HCT116 (cell line): ENCODE measurements around the gene TRIM56. TPM values are rescaled to one million over a fixed set of nuclear protein-coding genes. Genes with fewer than 3 reads are reported as not detected.

Experiments used
- ATAC-seq: fragments of 200-7000 bp; cut with Tn5 transposase; 2 replicates; pipeline ENCODE4 v1.9.1; 2020; ENCODE audit warnings: mild to moderate bottlenecking, moderate library complexity
- BruUV-seq: library from RNA; stranded (reverse); fragments of 400-500 nt; replicated peaks from 2 replicates; lab custom pipeline; 2021; lab: Mats Ljungman, UMichigan
- CTCF ChIA-PET: fragments of 300-600 bp; sonication (Branson Sonifier 250); formaldehyde crosslinking; loops from one replicate; lab custom pipeline; 2021; ENCODE audit warnings: antibody characterized with exemption; lab: Charles Lee
- POLR2A ChIA-PET: fragments of 300-600, 350-600 bp; sonication (Branson Sonifier 250); formaldehyde crosslinking; loops from one replicate; lab custom pipeline; 2021; ENCODE audit warnings: antibody characterized with exemption; lab: Charles Lee
- RAD21 ChIA-PET, 2 experiments: fragments of 300-600 bp; sonication (Branson Sonifier 250); formaldehyde crosslinking; loops; one replicate each; lab custom pipeline; 2023; ENCODE audit warnings: low total read pairs in 2 of 2; ENCODE audit not compliant: uncharacterized antibody in 2 of 2, unreplicated experiment in 2 of 2, low non-redundant PET in 1 of 2; lab: Charles Lee
- DNase-seq: peaks from one replicate; pipeline ENCODE4 v3.0.0-alpha.2; 2010; ENCODE audit warnings: low read depth, low spot score
- H2AFZ ChIP-seq: fragments of 200-600 bp; shearing (Covaris generic), sonication (generic); 2 replicates; pipeline ENCODE4 v1.6.1; 2017; ENCODE audit warnings: low read depth, mixed run types, mixed read lengths, antibody characterized with exemption, low read length; ENCODE audit not compliant: poor library complexity, severe bottlenecking
- H3K27ac ChIP-seq: 2 replicates; pipeline ENCODE4 v1.5.1; 2012; ENCODE audit warnings: low read depth, low read length
- H3K27me3 ChIP-seq: fragments of 200-600 bp; sonication (generic); 2 replicates; pipeline ENCODE4 v1.6.1; 2016; ENCODE audit warnings: mixed run types, low read length, mixed read lengths; ENCODE audit not compliant: insufficient read depth
- H3K36me3 ChIP-seq, 2 experiments: fragments of 200-500 bp in 1 of 2; fragments of 200-600 bp in 1 of 2; sonication (Bioruptor generic) in 1 of 2; sonication (generic) in 1 of 2; 2 replicates each; pipeline versions ENCODE4 v1.5.1 to v1.6.1; 2014 to 2016; ENCODE audit warnings: low read length in 2 of 2, inconsistent platforms in 1 of 2, mixed read lengths in 1 of 2, mixed run types in 1 of 2; ENCODE audit not compliant: insufficient read depth in 2 of 2, control insufficient read depth in 1 of 2
- H3K4me1 ChIP-seq, 2 experiments: fragments of 200-600 bp in 1 of 2; sonication (generic) in 1 of 2; 2 replicates each; pipeline versions ENCODE4 v1.5.1 to v1.6.1; 2012 to 2017; ENCODE audit warnings: low read length in 2 of 2, inconsistent platforms in 1 of 2, mild to moderate bottlenecking in 1 of 2, mixed read lengths in 1 of 2, mixed run types in 1 of 2, moderate library complexity in 1 of 2; ENCODE audit not compliant: insufficient read depth in 2 of 2, control insufficient read depth in 1 of 2
- H3K4me2 ChIP-seq: fragments of 200-600 bp; sonication (generic); 2 replicates; pipeline ENCODE4 v1.6.1; 2017; ENCODE audit warnings: mixed run types, low read length, mixed read lengths
- H3K4me3 ChIP-seq, 2 experiments: fragments of 200-600 bp in 1 of 2; sonication (generic) in 1 of 2; replicated peaks in 1 of 2; 2 replicates each; pipeline ENCODE4 v1.5.1; 2011 to 2016; ENCODE audit warnings: low read length in 2 of 2, control low read depth in 1 of 2, low read depth in 1 of 2, mild to moderate bottlenecking in 1 of 2, mixed read lengths in 1 of 2, mixed run types in 1 of 2
- H3K79me2 ChIP-seq: fragments of 200-600 bp; sonication (generic); 2 replicates; pipeline ENCODE4 v1.6.1; 2017; ENCODE audit warnings: mild to moderate bottlenecking, mixed run types, low read length, moderate library complexity, mixed read lengths; ENCODE audit not compliant: insufficient read depth
- H3K9ac ChIP-seq: fragments of 200-600 bp; sonication (generic); 2 replicates; pipeline ENCODE4 v1.6.1; 2016; ENCODE audit warnings: low read length, mixed read lengths
- H3K9me2 ChIP-seq: fragments of 200-600 bp; sonication (generic), shearing (Covaris generic); 2 replicates; pipeline ENCODE4 v1.6.1; 2017; ENCODE audit warnings: mixed run types, mild to moderate bottlenecking, moderate library complexity; ENCODE audit not compliant: insufficient read depth
- H3K9me3 ChIP-seq, 2 experiments: fragments of 200-500 bp in 1 of 2; fragments of 200-600 bp in 1 of 2; sonication (Bioruptor generic) in 1 of 2; sonication (generic) in 1 of 2; 2 replicates each; pipeline ENCODE4 v1.6.1; 2014 to 2017; ENCODE audit warnings: low read length in 2 of 2, mixed read lengths in 2 of 2, inconsistent platforms in 1 of 2, low read depth in 1 of 2, mild to moderate bottlenecking in 1 of 2, mixed run types in 1 of 2, moderate library complexity in 1 of 2; ENCODE audit not compliant: control insufficient read depth in 1 of 2, insufficient read depth in 1 of 2
- H4K20me1 ChIP-seq: fragments of 200-600 bp; sonication (generic), shearing (Covaris generic); 2 replicates; pipeline ENCODE4 v1.6.1; 2017; ENCODE audit warnings: mixed run types, mild to moderate bottlenecking, moderate library complexity; ENCODE audit not compliant: insufficient read depth
- CEBPB ChIP-seq: IDR thresholded peaks from 2 replicates; pipeline ENCODE4 v1.6.1; 2012; ENCODE audit warnings: low read depth
- EZH2 ChIP-seq: fragments of 200-600 bp; sonication (generic); IDR thresholded peaks from 2 replicates; pipeline ENCODE4 v1.6.1; 2017; ENCODE audit warnings: antibody characterized with exemption, mixed run types
- EZH2phosphoT487 ChIP-seq: fragments of 200-600 bp; IDR thresholded peaks from 2 replicates; pipeline ENCODE4 v1.6.1; 2018; ENCODE audit warnings: antibody characterized with exemption, borderline replicate concordance
- FOSL1 ChIP-seq: IDR thresholded peaks from 2 replicates; pipeline ENCODE4 v1.6.1; 2012; ENCODE audit warnings: low read depth
- JUND ChIP-seq: IDR thresholded peaks from 2 replicates; pipeline ENCODE4 v1.6.1; 2012
- SIN3A ChIP-seq: IDR thresholded peaks from 2 replicates; pipeline ENCODE4 v1.6.1; 2012; ENCODE audit warnings: low read depth
- TCF7L2 ChIP-seq: IDR thresholded peaks from 2 replicates; pipeline ENCODE4 v1.7.0; 2011; ENCODE audit warnings: borderline replicate concordance, inconsistent platforms; ENCODE audit not compliant: insufficient read depth, insufficient read length; ENCODE audit errors: extremely low read depth
- YY1 ChIP-seq: IDR thresholded peaks from 2 replicates; pipeline ENCODE4 v1.6.1; 2011; ENCODE audit warnings: low read length, low read depth, moderate library complexity, mild to moderate bottlenecking; ENCODE audit not compliant: insufficient replicate concordance; ENCODE audit errors: extremely low read depth
- ZFX ChIP-seq: fragments of 450-650 bp; IDR thresholded peaks from 2 replicates; pipeline ENCODE4 v1.6.1; 2017
- intact Hi-C: fragments of 100-400 bp; cut with micrococcal nuclease; formaldehyde crosslinking; loops from 2 replicates; pipeline ENCODE4 v1.10.0; 2022
- total RNA-seq: library from RNA; stranded (reverse); gene quantifications from one replicate; pipeline ENCODE4 v1.2.1, GENCODE V29; 2021; ENCODE audit not compliant: unreplicated experiment
- TF ChIP-seq, protein P1 (sequence below): IDR thresholded peaks from 2 replicates; pipeline ENCODE4 v1.6.1; 2011; ENCODE audit warnings: mild to moderate bottlenecking, low read length, moderate library complexity; ENCODE audit not compliant: insufficient replicate concordance; ENCODE audit errors: extremely low read depth
- TF ChIP-seq, protein P2 (sequence below): IDR thresholded peaks from 2 replicates; pipeline ENCODE4 v1.6.1; 2012; ENCODE audit warnings: low read depth
- TF ChIP-seq, protein P3 (sequence below), 3 experiments: fragments of 200-600 bp in 1 of 3; sonication (generic) in 1 of 3; IDR thresholded peaks in 2 of 3; conservative IDR thresholded peaks in 1 of 3; 2 replicates each; pipeline ENCODE4 v1.5.1; 2012 to 2017; ENCODE audit warnings: low read depth in 2 of 3, low read length in 2 of 3, antibody characterized with exemption in 1 of 3, borderline replicate concordance in 1 of 3, control low read depth in 1 of 3, mild to moderate bottlenecking in 1 of 3, mixed read lengths in 1 of 3, mixed run types in 1 of 3, moderate library complexity in 1 of 3; ENCODE audit not compliant: insufficient read depth in 1 of 3

Gene TRIM56
- total RNA-seq, 1 experiment from 2014 or later: 25.9 TPM

DNA sequence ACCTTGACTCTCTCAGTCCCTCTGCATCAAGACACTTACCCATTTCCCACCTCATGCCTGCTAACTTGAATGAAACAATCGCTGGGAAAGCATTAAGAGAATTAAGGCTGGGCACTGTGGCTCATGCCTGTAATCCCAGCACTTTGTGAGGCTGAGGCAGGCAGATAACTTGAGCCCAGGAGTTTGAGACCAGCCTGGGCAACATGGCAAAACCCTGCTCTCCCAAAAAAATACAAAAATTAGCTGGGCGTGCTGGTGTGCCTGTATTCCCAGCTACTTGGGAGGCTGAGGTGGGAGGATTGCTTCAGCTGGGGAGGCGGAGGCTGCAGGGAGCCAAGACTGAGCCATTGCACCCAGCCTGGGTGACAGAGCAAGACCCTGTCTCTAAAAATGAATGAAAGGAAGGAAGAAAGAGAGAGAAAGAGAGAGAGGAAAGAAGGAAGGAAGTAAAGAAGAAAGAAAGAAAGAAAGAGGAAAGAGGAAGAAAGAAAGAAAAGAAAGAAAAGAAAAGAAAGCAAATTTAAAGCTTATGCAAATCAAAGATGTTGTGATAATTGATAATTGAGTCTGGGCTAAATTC is 42.3 kb downstream of the TRIM56 start:
- CTCF ChIA-PET: interaction anchor here (1.3 to 2.6 kb wide), 4 partner anchors 11 to 50 kb away, joined by 3 to 16 read pairs (median 6); no protein-coding TSS in a partner anchor
- POLR2A ChIA-PET: interaction anchor here (0.9 to 4.0 kb wide), 15 partner anchors 9 to 253 kb away, joined by 3 to 26 read pairs (median 4); partner anchors contain the start of gene SRRT
- ATAC-seq (no peak), DNase-seq (no peak)
- H3K27ac ChIP-seq: peak overlapping the region; percentile 57; the same call in 1 of the 2 replicates
- RAD21 ChIA-PET: no interaction called here
- peak overlapping the region; percentile 40 to 50 for H3K4me3 ChIP-seq
- H3K4me2 ChIP-seq: peak overlapping the region; percentile 80
- H3K27me3 ChIP-seq: no peaks in the 10 kb centered on the region
- peak overlapping the region; percentile 53 for H3K9ac ChIP-seq
- no peak overlapping the region for H2AFZ ChIP-seq
- H4K20me1 ChIP-seq: no peaks in the 10 kb centered on the region
- TF ChIP-seq, protein P1, sequence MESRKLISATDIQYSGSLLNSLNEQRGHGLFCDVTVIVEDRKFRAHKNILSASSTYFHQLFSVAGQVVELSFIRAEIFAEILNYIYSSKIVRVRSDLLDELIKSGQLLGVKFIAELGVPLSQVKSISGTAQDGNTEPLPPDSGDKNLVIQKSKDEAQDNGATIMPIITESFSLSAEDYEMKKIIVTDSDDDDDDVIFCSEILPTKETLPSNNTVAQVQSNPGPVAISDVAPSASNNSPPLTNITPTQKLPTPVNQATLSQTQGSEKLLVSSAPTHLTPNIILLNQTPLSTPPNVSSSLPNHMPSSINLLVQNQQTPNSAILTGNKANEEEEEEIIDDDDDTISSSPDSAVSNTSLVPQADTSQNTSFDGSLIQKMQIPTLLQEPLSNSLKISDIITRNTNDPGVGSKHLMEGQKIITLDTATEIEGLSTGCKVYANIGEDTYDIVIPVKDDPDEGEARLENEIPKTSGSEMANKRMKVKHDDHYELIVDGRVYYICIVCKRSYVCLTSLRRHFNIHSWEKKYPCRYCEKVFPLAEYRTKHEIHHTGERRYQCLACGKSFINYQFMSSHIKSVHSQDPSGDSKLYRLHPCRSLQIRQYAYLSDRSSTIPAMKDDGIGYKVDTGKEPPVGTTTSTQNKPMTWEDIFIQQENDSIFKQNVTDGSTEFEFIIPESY: no peak
- no peak for TF ChIP-seq FOSL1
- no peak for TF ChIP-seq CEBPB
- TF ChIP-seq, protein P2, sequence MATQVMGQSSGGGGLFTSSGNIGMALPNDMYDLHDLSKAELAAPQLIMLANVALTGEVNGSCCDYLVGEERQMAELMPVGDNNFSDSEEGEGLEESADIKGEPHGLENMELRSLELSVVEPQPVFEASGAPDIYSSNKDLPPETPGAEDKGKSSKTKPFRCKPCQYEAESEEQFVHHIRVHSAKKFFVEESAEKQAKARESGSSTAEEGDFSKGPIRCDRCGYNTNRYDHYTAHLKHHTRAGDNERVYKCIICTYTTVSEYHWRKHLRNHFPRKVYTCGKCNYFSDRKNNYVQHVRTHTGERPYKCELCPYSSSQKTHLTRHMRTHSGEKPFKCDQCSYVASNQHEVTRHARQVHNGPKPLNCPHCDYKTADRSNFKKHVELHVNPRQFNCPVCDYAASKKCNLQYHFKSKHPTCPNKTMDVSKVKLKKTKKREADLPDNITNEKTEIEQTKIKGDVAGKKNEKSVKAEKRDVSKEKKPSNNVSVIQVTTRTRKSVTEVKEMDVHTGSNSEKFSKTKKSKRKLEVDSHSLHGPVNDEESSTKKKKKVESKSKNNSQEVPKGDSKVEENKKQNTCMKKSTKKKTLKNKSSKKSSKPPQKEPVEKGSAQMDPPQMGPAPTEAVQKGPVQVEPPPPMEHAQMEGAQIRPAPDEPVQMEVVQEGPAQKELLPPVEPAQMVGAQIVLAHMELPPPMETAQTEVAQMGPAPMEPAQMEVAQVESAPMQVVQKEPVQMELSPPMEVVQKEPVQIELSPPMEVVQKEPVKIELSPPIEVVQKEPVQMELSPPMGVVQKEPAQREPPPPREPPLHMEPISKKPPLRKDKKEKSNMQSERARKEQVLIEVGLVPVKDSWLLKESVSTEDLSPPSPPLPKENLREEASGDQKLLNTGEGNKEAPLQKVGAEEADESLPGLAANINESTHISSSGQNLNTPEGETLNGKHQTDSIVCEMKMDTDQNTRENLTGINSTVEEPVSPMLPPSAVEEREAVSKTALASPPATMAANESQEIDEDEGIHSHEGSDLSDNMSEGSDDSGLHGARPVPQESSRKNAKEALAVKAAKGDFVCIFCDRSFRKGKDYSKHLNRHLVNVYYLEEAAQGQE: no peak
- no peak for TF ChIP-seq EZH2phosphoT487
- no peak for TF ChIP-seq TCF7L2
- TF ChIP-seq ZFX: no peak
- no peak for TF ChIP-seq EZH2
- TF ChIP-seq, protein P3, sequence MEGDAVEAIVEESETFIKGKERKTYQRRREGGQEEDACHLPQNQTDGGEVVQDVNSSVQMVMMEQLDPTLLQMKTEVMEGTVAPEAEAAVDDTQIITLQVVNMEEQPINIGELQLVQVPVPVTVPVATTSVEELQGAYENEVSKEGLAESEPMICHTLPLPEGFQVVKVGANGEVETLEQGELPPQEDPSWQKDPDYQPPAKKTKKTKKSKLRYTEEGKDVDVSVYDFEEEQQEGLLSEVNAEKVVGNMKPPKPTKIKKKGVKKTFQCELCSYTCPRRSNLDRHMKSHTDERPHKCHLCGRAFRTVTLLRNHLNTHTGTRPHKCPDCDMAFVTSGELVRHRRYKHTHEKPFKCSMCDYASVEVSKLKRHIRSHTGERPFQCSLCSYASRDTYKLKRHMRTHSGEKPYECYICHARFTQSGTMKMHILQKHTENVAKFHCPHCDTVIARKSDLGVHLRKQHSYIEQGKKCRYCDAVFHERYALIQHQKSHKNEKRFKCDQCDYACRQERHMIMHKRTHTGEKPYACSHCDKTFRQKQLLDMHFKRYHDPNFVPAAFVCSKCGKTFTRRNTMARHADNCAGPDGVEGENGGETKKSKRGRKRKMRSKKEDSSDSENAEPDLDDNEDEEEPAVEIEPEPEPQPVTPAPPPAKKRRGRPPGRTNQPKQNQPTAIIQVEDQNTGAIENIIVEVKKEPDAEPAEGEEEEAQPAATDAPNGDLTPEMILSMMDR (IDR thresholded peaks at IDR 0.05 in 2 of 3, conservative IDR thresholded peaks at IDR 0.05 in 1 of 3; ENCODE audit: borderline replicate concordance in 1 of 3, insufficient read depth in 1 of 3, low read depth in 2 of 3, low read length in 2 of 3): no peak
- TF ChIP-seq JUND: no peak
- TF ChIP-seq SIN3A: no peak
- TF ChIP-seq YY1: no peak
- H3K9me2 ChIP-seq: no peaks in the 10 kb centered on the region
- no peaks in the 10 kb centered on the region for H3K79me2 ChIP-seq
- H3K4me1 ChIP-seq: peaks cover 45 to 60% of the 10 kb centered on the region in 2 experiments
- peaks cover 0 to 5% of the 10 kb centered on the region in 2 experiments; a peak in 1 of 4 replicates for H3K36me3 ChIP-seq
- intact Hi-C loops: no loop called here
- TSS peak; percentile 83 for BruUV-seq
- no peaks in the 10 kb centered on the region for H3K9me3 ChIP-seq
